ENCODE measurements around the gene SLAIN2. TPM values are rescaled to one million over a fixed set of nuclear protein-coding genes. Genes with fewer than 3 reads are reported as not detected.

SLAIN2 gene
- total RNA-seq, 1 experiment from 2014 or later, result 12.5 TPM

GRCh38 chr4:48470570-48470969 lies 129.2 kb downstream of the SLAIN2 start:
- intact Hi-C loops (cut with micrococcal nuclease), result no loop called here
- Histone ChIP-seq H3K36me3 (ENCODE audit: low read depth, low read length) (no peaks in the 10 kb centered on the region), H3K9me3 (ENCODE audit: low read length) (no peaks in the 10 kb centered on the region), H3K9me2 (replicated peaks; ENCODE audit: low read length) (no peaks in the 10 kb centered on the region), H3K9ac (ENCODE audit: low read length) (no peak overlapping the region), H3K27me3 (ENCODE audit: low read length) (no peaks in the 10 kb centered on the region), H3K4me3 (ENCODE audit: low read length) (no peak overlapping the region), H2AFZ (ENCODE audit: low read length) (no peak overlapping the region), H3F3A (ENCODE audit: low read length, unreplicated experiment) (no peaks in the 10 kb centered on the region), H3K79me2 (ENCODE audit: low read length) (no peaks in the 10 kb centered on the region), H3K4me2 (ENCODE audit: low read length) (no peak overlapping the region), H3K27ac (ENCODE audit: low read length) (no peak overlapping the region), H3K4me1 (ENCODE audit: insufficient read depth, low read length) (no peaks in the 10 kb centered on the region), H4K20me1 (ENCODE audit: low read length) (no peaks in the 10 kb centered on the region)
- DNase-seq (no peak), ATAC-seq (no peak)
- no TSS peak for BruUV-seq (replicated peaks)
- ChIA-PET POLR2A (ENCODE audit: unreplicated experiment) (no interaction called here), CTCF (no interaction called here)
- TF ChIP-seq EZH2phosphoT487 (IDR thresholded peaks at IDR 0.05; ENCODE audit: borderline replicate concordance, low read length) (no peak), EZH2 (IDR thresholded peaks at IDR 0.05; ENCODE audit: low read length, unreplicated experiment) (no peak), CTCF (conservative IDR thresholded peaks at IDR 0.05; ENCODE audit: low read depth, low read length) (no peak)

DNA sequence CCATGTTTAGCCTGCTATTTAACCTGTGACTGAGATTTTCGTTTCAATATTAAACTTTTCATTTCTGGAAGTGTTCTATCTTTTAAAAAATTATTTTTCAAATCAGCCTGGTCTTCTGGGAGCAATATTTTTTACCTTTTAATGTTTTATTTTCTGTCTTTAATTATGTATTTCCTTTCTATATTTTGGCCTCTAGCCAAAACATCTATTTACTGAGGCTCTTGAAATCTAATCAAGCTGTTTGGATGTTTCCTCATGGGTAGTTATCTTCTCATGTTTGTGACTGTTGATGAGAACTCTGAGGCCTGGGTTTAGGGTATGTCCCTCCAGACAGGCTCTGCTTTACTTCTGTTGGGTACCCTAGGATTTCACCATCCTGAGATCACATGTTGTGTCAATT lies 131.5 kb downstream of the SLAIN2 start:
- H3K79me2 ChIP-seq (ENCODE audit: low read length), result no peaks in the 10 kb centered on the region
- CTCF ChIA-PET, result no interaction called here
- BruUV-seq (replicated peaks), result no TSS peak
- no peak overlapping the region for H3K4me3 ChIP-seq (ENCODE audit: low read length)
- H4K20me1 ChIP-seq (ENCODE audit: low read length), result no peaks in the 10 kb centered on the region
- no peaks in the 10 kb centered on the region for H3K9me3 ChIP-seq (ENCODE audit: low read length)
- H3K9me2 ChIP-seq (replicated peaks; ENCODE audit: low read length), result no peaks in the 10 kb centered on the region
- POLR2A ChIA-PET (ENCODE audit: unreplicated experiment), result no interaction called here
- H3K27me3 ChIP-seq (ENCODE audit: low read length), result no peaks in the 10 kb centered on the region
- no peak for DNase-seq
- H2AFZ ChIP-seq (ENCODE audit: low read length), result no peak overlapping the region
- TF ChIP-seq EZH2 (IDR thresholded peaks at IDR 0.05; ENCODE audit: low read length, unreplicated experiment), result no peak
- no peak for TF ChIP-seq EZH2phosphoT487 (IDR thresholded peaks at IDR 0.05; ENCODE audit: borderline replicate concordance, low read length)
- TF ChIP-seq CTCF (conservative IDR thresholded peaks at IDR 0.05; ENCODE audit: low read depth, low read length), result no peak
- no peaks in the 10 kb centered on the region for H3K36me3 ChIP-seq (ENCODE audit: low read depth, low read length)
- intact Hi-C loops (cut with micrococcal nuclease), result no loop called here
- ATAC-seq, result no peak
- H3K4me1 ChIP-seq (ENCODE audit: insufficient read depth, low read length), result no peaks in the 10 kb centered on the region
- no peak overlapping the region for H3K27ac ChIP-seq (ENCODE audit: low read length)
- H3K9ac ChIP-seq (ENCODE audit: low read length), result no peak overlapping the region
- no peaks in the 10 kb centered on the region for H3F3A ChIP-seq (ENCODE audit: low read length, unreplicated experiment)
- H3K4me2 ChIP-seq (ENCODE audit: low read length), result no peak overlapping the region

DNA sequence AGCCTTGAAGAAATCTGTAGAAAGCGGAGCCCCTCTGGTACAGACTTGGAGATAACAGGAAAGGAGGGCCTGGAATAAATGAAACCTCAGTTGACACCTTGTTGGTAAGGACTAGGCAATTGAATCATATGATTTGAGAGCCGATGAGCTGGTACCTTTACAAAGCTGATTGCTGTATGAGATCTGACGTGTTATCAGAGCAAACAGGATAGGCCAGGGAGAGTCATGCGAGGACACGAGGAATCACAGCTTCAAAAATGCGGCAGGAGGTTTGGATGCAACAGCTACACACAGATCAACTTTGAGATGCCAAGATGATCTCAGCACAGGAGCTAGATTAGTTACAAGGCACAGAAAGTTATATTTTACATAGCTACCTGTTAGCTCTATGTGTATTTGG lies 134.4 kb downstream of the SLAIN2 start:
- TF ChIP-seq EZH2 (IDR thresholded peaks at IDR 0.05; ENCODE audit: low read length, unreplicated experiment), result no peak
- TF ChIP-seq EZH2phosphoT487 (IDR thresholded peaks at IDR 0.05; ENCODE audit: borderline replicate concordance, low read length), result no peak
- TF ChIP-seq CTCF (conservative IDR thresholded peaks at IDR 0.05; ENCODE audit: low read depth, low read length), result no peak
- no TSS peak for BruUV-seq (replicated peaks)
- no peaks in the 10 kb centered on the region for H4K20me1 ChIP-seq (ENCODE audit: low read length)
- no peaks in the 10 kb centered on the region for H3K4me1 ChIP-seq (ENCODE audit: insufficient read depth, low read length)
- H3K4me2 ChIP-seq (ENCODE audit: low read length), result no peak overlapping the region
- ATAC-seq (no peak), DNase-seq (no peak)
- no peaks in the 10 kb centered on the region for H3K27me3 ChIP-seq (ENCODE audit: low read length)
- POLR2A ChIA-PET (ENCODE audit: unreplicated experiment), result no interaction called here
- H3K9ac ChIP-seq (ENCODE audit: low read length), result no peak overlapping the region
- no peaks in the 10 kb centered on the region for H3K9me2 ChIP-seq (replicated peaks; ENCODE audit: low read length)
- H3K79me2 ChIP-seq (ENCODE audit: low read length), result no peaks in the 10 kb centered on the region
- H3K4me3 ChIP-seq (ENCODE audit: low read length), result no peak overlapping the region
- H2AFZ ChIP-seq (ENCODE audit: low read length), result no peak overlapping the region
- H3K27ac ChIP-seq (ENCODE audit: low read length), result no peak overlapping the region
- CTCF ChIA-PET, result no interaction called here
- H3F3A ChIP-seq (ENCODE audit: low read length, unreplicated experiment), result no peaks in the 10 kb centered on the region
- intact Hi-C loops (cut with micrococcal nuclease), result no loop called here
- no peaks in the 10 kb centered on the region for H3K36me3 ChIP-seq (ENCODE audit: low read depth, low read length)
- H3K9me3 ChIP-seq (ENCODE audit: low read length), result no peaks in the 10 kb centered on the region

Other genes starting within 250 kb of the SLAIN2 start
- gene TXK, start 207.3 kb upstream of the SLAIN2 start, total RNA-seq (2014; rRNA removed), result 0.92 and 2.6 TPM in 2 replicates
- gene TEC, start 71.7 kb upstream of the SLAIN2 start, total RNA-seq (2014; rRNA removed), result 3.9 and 10.4 TPM in 2 replicates
- gene SLC10A4, start 141.8 kb downstream of the SLAIN2 start, total RNA-seq (2014; rRNA removed), result not detected in 2 replicates
- not detected in 2 replicates for gene ZAR1, start 148.7 kb downstream of the SLAIN2 start, total RNA-seq (2014; rRNA removed)